Measurements from ENCODE around the gene PEAR1. TPM values are rescaled to one million over a fixed set of nuclear protein-coding genes. Genes with fewer than 3 reads are reported as not detected.

Gene PEAR1
- total and polyA plus RNA-seq, 2 of the 8 experiments (the other 6 are each of a cell fraction or from before 2014, with no cell fraction given) = 0.63 to 0.71 TPM

DNA sequence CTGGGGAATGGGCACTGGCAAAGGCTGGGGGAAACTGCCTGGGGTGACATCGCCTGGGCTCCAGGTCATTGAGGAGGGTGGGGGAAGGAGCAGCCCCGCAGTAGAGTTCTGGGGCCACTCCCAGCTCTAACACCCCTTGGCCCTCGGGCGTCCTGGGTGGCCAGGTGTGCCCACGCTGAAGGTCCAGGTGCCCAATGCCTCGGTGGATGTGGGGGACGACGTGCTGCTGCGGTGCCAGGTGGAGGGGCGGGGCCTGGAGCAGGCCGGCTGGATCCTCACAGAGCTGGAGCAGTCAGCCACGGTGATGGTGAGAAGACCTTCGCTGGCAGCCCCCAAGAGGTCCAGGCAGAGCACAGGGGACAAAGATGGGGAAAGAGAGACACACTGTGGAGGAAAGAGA lies 25.2 kb upstream of the PEAR1 start:
- no peak overlapping the region for H3K56ac ChIP-seq (replicated peaks; ENCODE audit: insufficient read length, low read depth, low read length)
- no peaks in the 10 kb centered on the region for H3K36me3 ChIP-seq (ENCODE audit: control insufficient read depth in 2 of 4, insufficient read depth in 4 of 4, low read length in 3 of 4)
- H3K27ac ChIP-seq (ENCODE audit: low read depth, low read length) = no peak overlapping the region
- H3K27me3 ChIP-seq (replicated peaks in 1 of 4; ENCODE audit: control insufficient read depth in 3 of 4, extremely low read depth in 1 of 4, insufficient read depth in 3 of 4, low read length in 3 of 4) = peaks cover 7 to 20% (median 14%) of the 10 kb centered on the region in 4 experiments
- H3K23ac ChIP-seq (ENCODE audit: insufficient read length) = no peak overlapping the region
- FAIRE-seq = no peak
- H2AK5ac ChIP-seq (ENCODE audit: low read depth, low read length) = peak overlapping the region; percentile 75; the same call in 1 of the 2 replicates
- H3K18ac ChIP-seq (ENCODE audit: extremely low read depth, low read length) = no peak overlapping the region
- no peaks in the 10 kb centered on the region for H3K9me3 ChIP-seq (ENCODE audit: insufficient read depth in 2 of 2, low read depth in 1 of 2, low read length in 1 of 2)
- H3K9ac ChIP-seq (replicated peaks in 1 of 4; ENCODE audit: extremely low read depth in 1 of 4, low read depth in 3 of 4, low read length in 3 of 4) = no peak overlapping the region
- H3K4me1 ChIP-seq (replicated peaks in 1 of 4; ENCODE audit: control insufficient read depth in 3 of 4, insufficient read depth in 4 of 4, low read length in 3 of 4) = peaks cover 0 to 14% (median 8%) of the 10 kb centered on the region in 4 experiments; a peak in 5 of 7 replicates
- ChIA-PET CTCF (ENCODE audit: partially characterized antibody) (interaction anchor here (6.6 to 31.4 kb wide), 3 partner anchors 13 to 30 kb away, joined by 31 to 719 read pairs (median 229); partner anchors contain the start of genes INSRR, NTRK1 and PEAR1), POLR2A (ENCODE audit: partially characterized antibody) (interaction anchor here (0.7 to 1.4 kb wide), 4 partner anchors 35 to 139 kb away, joined by 3 to 4 read pairs (median 3); partner anchors contain the start of genes ISG20L2 and MRPL24)
- H3K23me2 ChIP-seq (ENCODE audit: low read depth, low read length) = no peaks in the 10 kb centered on the region; the same call in 1 of the 2 replicates
- no peak overlapping the region for H3K4me2 ChIP-seq (ENCODE audit: insufficient read depth in 1 of 2, low read depth in 2 of 2, low read length in 2 of 2)
- no peak overlapping the region for H3K14ac ChIP-seq (ENCODE audit: insufficient read length)
- H4K91ac ChIP-seq (replicated peaks; ENCODE audit: insufficient read length, low read length) = no peak overlapping the region
- H2BK15ac ChIP-seq (ENCODE audit: low read length) = no peak overlapping the region
- H4K20me1 ChIP-seq (replicated peaks in 1 of 2; ENCODE audit: control insufficient read depth in 1 of 2, insufficient read depth in 2 of 2, low read length in 2 of 2) = peaks cover 0 to 4% of the 10 kb centered on the region in 2 experiments
- DNase-seq (ENCODE audit: low read depth in 1 of 2, low spot score in 2 of 2) = no peak
- H4K5ac ChIP-seq (ENCODE audit: insufficient read length, low read depth, low read length) = no peak overlapping the region
- H2BK20ac ChIP-seq (ENCODE audit: low read length) = no peak overlapping the region
- H3K79me2 ChIP-seq (ENCODE audit: control insufficient read depth in 1 of 2, insufficient read depth in 2 of 2, low read length in 2 of 2) = no peaks in the 10 kb centered on the region
- H2AFZ ChIP-seq (ENCODE audit: low read length) = no peak overlapping the region
- WGBS, 2 experiments (ENCODE audit: extremely low coverage in 1 of 2, insufficient coverage in 1 of 2, insufficient read length in 1 of 2, insufficient replicate concordance in 2 of 2, low coverage in 1 of 2, low lambda C conversion rate in 2 of 2, missing lambda C conversion rate in 1 of 2) = 75% methylated on average over 12 of the region's 13 CpGs; no CpG with 5 or more reads in 1 of the 2 experiments
- H2BK12ac ChIP-seq (ENCODE audit: low read depth, low read length) = no peak overlapping the region
- H3K79me1 ChIP-seq (ENCODE audit: low read depth, low read length) = no peaks in the 10 kb centered on the region
- H3K4ac ChIP-seq (replicated peaks; ENCODE audit: insufficient read length, low read depth, low read length) = no peak overlapping the region
- peak overlapping the region; percentile 15; the same call in 1 of the 2 replicates for H4K8ac ChIP-seq (ENCODE audit: extremely low read depth, insufficient read depth, low read length)
- H3K4me3 ChIP-seq (ENCODE audit: extremely low read depth in 1 of 4, insufficient read depth in 2 of 4, low read depth in 3 of 4, low read length in 4 of 4) = no peak overlapping the region
- no peak overlapping the region for H2BK120ac ChIP-seq (replicated peaks; ENCODE audit: low read depth, low read length)
- H2BK5ac ChIP-seq (ENCODE audit: low read depth, low read length) = no peak overlapping the region
- no peak for TF ChIP-seq JUND (IDR thresholded peaks at IDR 0.05; ENCODE audit: low read length)
- TF ChIP-seq TEAD4 (IDR thresholded peaks at IDR 0.05; ENCODE audit: low read depth, low read length) = no peak
- TF ChIP-seq RAD21 (IDR thresholded peaks at IDR 0.05 in 1 of 2, conservative IDR thresholded peaks at IDR 0.05 in 1 of 2; ENCODE audit: low read depth in 2 of 2, low read length in 2 of 2) = peak; percentile 3 to 37; a peak in 2 of 4 replicates
